CD1c-positive myeloid dendritic cell (primary cell): ENCODE results near the gene CYP3A5.
"Not testable (repeated sequence)": the region's sequence is repeated elsewhere in the genome, so short reads cannot be mapped to it uniquely, and the experiment has no call there.

ENCODE experiments used
- DNase-seq: peaks from one replicate; pipeline ENCODE4 v3.0.0-alpha.2; 2016; ENCODE audit errors: extremely low spot score

Gene CYP3A5

DNA sequence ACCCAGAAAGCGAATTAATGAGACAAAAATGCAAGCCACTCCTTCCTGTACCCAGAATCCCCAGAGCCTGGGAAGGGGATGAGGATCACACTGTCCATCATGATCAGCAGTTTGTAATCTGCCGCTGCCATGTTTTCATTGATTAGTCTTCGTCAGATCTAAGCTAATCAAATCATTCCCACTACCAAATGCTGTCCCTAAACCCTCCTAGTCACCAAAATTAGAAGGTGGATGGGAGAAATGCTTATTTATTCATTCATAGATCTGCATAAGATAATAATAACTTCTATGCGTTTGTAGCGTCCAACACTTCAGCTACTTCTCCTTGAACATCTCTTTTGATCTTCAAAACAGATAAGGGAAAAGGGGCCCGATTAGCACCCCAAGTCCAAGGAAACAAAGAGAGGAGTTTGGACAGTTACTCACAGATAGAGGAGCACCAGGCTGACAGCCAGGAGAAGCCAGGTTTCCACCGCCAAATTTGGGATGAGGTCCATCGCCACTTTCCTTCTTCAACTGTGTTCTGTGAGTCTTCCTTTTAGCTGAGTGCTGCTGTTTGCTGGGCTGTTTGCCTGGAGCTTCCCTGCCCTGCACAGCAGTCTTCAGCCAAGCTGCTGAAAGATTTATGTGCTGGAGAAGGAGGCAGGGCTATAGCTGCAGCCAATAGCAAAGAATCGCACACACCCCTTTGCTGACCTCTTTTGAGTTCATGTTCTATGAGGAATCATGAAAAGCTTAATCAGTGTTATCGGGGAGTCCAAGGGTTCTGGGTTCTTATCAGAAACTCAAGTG is at the start of gene CYP3A5:
Gene CYP3A5, minus strand, starts transcription at position 597 of the 792 bp plus-strand sequence. Its CDS starts 100 bp downstream, at position 497.
- DNase-seq: no peak

DNA sequence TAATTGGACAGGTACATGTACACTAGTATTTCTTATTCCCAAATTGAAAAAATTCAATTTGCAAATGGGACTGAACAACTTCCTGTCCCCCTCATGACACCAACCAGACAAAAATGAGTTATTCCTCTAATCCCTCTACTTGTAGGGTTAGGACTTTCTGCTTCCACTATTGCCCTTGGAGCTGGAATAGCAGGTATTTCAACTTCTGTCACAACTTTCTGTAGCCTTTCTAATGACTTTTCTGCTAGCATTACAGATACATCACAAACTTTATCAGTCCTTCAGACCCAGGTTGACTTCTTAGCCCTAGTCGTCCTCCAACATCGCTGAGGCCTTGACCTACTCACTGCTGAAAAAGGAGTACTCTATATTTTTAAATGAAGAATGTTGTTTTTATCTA is 48.8 kb upstream of the CYP3A5 start:
- no peak for DNase-seq

DNA sequence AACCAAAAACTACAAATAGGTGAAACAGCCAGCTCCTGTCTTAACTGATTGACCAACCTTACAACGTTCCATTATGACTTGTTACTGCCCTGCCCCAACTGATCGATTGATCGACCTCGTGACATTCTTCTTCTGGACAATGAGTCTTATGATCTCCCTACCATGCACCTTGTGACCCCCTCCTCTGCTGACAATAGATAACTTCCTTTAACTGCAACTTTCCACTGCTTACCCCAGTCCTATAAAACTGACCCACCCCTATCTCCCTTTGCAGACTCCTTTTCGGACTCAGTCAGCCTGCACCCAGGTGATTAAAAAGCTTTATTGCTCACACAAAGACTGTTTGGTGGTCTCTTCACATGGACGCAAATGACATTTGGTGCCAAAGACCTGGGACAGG is 43.4 kb upstream of the CYP3A5 start:
- DNase-seq: not testable (repeated sequence)

DNA sequence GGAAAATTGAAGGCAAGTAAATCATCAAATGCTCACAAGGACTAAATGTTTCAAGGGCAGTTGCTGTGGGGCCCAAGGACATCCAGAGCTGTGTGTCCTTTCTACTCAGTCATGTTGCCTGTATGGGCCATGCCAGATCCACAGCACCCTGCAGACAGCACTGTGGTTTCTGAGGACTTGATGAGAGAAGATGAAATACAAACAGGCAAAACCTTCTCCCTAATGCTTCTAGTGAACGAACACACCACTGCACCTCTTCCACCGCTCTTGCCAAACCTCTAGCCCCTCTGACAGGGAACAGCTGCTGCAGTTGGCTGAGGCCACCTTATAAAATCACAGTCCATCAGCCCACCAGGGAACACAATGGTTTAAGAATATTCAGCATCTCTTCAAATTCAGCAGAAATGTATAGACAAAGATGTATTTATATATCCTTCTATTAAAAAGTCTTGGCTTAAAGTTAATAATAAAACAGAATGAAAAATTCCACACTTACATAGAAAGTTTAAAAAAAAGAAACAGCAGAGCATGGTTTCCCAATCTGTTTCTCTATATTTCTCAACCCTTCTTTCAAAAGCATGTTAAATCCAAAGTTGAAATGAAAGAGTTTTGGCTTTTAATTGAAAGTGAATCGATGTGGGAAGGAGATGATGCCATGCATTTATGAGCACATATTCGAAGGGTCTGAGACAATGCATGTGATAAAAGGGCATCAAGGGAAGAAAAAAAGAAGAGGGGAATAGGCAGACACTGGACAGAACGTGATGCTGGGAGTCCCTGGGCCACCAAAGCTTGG is 41.2 kb upstream of the CYP3A5 start:
- no peak for DNase-seq

DNA sequence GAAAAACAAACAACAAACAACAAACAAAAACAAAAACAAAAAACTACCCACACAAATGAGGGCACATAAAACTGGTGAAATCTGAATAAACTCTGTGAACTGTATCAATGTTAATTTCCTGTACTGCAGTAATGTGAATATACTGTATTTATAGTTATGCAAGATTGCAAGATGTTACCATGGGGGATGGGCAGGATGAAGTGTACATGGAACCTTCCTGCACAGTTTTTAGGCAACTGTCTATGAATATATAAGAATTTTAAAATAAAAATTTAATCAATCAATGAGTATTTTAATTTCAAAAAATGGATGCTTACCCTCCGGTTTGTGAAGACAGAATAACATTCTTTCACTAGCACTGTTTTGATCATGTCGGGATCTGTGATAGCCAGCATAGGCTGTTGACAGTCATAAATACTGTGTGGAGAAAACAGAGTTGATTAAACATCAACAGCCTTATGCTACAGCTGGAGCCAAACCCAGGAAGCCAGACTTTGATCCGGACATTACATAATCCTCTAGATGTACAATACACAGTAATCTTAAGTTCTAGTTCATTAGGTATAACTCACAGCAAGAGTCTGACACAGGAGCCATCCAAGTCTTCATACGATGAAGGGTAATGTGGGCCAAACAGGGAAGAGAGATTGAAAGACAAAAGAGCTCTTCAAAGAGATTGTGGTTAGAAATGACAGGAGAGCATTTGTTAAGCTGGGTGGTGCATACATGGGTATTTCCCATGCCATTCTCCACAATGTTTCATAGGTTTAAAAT is 40.4 kb upstream of the CYP3A5 start:
- no peak for DNase-seq

DNA sequence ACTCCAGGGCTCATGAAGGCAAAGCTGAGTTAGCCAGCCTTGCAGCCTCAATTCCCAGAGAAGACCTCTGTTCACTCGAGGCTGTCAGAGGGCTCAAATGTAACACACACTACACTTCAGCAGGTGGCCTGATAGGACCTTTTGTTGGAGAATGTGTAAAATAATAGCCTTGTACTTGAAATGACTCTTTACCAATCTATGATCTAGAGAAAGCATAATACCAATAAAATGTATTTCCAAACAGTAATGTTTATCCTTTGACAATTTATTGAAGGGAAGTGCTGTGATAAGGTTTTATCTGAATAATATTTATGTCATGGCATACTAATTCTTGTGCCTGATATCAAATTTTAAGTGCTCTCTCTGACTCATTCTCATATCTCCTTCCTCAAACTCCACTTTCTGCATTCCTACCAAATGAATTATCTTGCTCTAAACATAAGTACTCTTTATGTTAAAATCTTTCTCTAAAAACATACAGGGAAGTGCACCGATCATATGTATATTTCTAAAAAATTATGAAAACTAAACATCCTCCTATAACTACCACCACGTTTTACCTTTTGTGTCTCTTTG is 34.3 kb upstream of the CYP3A5 start:
- no peak for DNase-seq

DNA sequence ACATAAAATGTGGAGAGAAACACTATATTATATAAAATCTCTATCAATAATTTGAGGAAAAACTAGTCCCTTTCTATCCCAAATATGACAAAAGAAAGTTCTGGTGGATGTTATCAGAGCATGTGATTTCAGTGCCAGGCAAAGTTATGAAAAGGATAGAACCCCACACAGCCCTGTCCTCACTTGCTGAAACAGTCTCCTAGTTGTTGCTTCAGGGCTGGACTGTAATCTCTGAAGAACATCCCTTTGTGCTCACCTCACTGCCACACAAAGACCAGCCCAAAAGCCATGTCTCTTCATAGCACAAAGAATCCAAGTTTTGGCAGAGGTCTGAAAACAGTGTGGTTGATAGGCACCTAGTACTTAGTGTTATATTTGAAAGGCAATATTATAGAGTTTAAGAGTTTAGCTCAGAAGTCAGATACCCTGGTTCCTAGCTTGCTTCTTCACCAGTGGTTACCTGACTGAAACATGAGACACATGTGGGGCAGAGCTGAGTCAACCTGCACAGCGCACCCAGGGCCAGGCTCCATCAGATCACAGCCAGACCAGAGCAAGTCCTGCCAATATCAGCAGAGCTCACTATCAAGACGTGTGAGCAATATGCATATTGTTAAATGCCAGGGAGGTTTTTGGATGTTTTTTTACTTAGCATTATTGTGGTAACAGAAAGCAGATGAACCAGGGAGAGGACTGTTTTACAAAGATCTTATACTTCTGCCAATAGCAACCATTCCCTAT is 30.2 kb upstream of the CYP3A5 start:
- DNase-seq: no peak

DNA sequence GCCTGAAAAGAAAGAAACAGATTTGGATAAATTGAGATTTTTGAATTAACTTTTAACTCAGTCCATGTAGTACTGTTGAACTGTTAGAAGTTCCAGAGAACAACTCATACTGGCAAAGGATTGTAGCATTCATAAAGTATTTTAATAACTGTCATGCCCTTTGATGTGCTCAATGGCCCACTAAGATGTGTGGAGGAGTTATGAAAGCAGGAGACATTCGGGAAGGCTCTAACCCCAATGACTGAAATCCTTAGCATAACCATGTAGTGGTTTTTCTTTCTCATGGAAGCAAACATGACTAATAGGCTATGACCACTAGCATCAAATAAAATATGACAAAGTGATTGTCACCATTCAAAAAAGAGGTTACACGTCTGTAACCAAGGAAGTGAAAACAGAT is 29.5 kb upstream of the CYP3A5 start:
- no peak for DNase-seq

DNA sequence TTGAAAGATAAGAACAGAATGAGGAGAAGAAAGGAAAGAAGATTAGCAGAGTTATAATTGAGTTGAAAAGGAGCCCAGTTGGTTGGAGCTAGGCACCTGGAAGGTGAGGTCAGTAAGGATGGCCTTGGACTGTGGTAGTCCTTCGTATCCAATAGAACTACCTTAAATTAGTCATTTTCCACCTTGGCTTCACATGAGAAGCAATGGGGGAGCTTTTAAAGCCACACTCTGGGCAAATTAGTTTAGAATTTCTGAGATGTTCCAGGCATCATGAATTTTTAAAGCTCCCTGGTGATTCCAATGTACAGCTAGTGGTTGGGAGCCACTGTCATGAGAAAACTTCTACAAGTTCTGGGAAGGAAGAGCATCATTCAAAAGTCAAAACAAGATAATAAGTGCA is 27.3 kb upstream of the CYP3A5 start:
- no peak for DNase-seq

DNA sequence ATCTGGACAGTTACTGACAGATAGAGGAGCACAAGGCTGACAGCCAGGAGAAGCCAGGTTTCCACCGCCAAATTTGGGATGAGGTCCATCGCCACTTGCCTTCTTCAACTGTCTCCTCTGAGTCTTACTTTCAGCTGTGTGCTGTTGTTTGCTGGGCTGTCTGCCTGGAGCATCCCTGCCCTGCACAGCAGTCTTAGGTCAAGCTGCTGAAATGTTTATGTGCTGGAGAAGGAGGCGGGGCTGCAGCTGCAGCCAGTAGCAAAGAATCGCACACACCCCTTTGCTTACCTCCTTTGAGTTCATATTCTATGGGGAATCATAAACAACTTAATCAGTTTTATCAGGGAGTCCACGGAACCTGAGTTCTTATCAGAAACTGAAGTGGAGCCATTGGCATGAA is 20.1 kb upstream of the CYP3A5 start:
- DNase-seq: no peak

DNA sequence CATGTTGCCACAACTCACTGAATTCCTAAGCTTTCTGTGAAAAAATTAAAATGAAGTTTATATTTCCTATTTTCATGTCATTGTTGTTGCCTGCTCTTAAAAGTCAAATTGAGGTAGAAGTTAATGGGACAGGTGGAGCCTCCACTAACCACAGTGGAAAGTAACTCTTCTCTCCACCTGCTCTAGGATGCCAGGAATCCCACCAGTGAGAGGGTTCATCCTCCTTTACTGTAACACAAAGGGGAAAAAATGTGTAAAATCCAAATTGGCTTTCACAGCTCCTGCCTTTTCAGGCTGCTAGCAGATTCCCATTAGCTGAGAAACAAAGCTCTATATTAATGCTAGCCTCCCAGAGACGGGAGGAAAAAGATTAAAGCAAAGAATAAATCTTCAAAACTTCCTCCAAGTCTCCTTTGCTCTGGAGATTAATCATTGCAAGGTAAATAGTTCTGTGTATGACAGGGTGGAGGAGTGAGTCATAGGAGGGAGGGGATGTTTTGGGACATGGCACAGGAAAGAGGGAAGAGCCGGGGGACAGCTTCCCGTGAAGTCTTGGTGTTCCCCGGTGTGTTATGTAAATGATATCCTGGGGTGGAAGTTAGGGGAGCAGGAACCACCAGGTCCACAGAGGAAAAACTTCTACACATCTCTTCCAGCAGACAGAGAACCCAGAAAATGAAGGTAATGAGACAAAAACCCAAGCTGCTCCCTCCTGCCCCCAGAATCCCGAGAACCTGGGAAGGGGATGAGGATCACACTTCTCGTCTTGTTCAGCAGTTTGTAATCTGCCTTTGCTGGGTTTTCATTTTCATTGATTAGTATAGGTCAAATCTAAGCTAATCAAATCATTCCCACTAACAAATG is 19.3 kb upstream of the CYP3A5 start:
- DNase-seq: not testable (repeated sequence)

DNA sequence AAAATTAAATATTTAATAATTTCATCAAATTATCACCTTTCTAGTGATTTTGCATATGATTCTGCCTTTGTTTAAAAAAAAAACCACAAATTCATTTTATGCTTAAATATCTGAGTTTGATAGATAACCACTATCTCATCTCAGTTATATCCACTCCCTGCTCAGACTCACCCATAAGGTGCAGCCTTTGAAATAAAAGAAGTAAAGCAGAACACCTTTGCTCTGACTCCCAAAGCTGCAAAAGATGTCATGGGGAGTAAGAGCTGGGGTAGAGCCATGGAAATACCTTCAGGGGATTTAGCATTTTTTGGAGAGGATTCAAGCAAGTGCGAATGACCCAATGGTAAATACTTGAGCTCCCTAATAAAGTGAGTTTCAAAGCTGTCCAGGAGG is 15.1 kb upstream of the CYP3A5 start:
- DNase-seq: no peak

DNA sequence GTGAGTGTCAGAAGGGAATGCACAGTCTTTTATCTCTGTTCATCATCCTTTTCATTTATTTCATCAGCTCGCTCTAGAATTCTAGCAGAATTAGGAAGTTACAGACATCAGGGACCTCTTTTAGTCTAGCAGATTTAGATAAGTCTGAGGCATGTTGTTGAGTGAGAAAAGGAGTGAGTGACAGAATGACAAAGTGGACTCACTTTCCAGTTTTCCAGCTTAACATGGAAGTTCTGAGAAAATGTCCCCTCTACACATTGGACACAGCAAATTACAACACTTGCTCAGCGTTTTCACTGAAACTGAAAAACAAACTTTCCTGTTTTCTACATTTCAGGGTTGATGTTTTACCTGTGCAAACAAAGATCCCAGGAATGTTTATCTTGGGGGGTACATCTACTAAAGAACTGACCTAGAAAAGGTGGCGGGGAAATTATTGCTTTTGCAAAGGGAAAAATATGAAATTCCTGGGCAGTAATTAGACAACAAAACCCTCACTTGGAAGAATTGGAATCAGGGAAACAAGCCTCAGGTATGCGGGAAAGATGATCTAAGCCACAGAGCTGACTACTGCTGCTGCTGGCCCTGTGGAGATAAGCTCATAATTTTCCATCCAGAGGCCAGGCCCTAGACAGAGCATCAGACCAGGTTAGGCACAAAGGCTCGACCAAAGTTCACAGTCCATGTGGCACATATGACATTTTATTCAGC is 14.6 kb upstream of the CYP3A5 start:
- DNase-seq: no peak

DNA sequence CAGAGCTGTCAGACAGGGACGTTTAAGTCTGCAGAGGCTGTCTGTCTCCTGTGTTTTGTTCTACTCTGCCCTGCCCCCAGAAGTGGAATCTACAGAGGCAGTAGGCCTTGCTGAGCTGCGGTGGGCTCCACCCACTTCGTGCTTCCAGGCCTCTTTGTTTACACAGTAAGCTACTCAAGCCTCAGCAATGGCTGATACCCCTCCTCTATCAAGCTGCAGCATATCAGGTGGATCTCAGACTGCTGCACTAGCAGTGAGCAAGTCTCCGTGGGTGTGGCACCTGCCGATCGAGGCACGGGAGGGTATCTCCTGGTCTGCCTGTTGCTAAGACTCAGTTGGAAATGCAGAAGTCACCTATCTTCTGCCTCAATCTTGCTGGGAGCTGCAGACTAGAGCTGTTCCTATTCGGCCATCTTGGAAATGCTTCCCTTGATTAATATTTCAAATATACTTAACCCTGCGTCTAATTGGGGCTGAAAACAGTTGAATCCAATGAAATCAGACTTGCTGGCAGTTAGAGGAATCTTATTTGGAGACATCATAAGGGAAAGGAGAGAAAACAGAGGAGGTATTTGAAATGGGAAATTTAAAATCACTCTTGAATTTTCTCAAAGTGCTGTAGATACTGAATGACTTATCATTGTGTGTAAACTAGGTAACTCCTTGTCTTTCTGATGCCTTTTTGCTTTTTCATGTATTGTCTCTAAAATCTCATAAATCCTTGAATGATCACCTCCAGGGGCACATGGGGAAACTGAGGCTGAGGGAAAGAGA is 13.8 kb upstream of the CYP3A5 start:
- no peak for DNase-seq

DNA sequence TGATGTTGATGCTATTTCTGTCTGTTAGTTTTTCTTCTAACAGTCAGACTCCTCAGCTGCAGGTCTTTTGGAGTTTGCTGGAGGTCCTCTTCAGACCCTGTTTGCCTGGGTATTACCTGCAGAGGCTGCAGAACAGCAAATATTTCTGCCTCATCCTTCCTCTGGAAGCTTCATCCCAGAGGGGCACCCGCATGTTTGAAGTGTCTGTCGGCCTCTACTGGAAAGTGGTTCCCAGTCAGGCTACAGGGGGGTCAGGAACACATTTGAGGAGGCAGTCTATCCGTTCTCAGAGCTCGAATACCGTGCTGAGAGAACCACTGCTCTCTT is 13.3 kb upstream of the CYP3A5 start:
- no peak for DNase-seq

DNA sequence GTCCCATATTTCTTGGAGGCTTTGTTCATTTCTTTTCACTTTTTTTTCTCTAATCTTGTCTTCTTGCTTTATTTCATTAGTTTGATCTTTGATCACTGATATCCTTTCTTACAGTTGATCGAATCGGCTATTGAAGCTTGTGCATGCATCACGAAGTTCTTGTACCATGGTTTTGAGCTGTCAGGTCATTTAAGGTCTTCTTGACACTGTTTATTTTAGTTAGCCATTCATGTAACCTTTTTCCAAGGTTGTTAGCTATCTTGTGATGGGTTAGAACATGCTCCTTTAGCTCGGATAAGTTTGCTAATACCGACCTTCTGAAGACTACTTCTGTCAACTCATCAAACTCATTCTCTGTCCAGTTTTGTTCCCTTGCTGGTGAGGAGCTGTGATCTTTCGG is 12.8 kb upstream of the CYP3A5 start:
- not testable (repeated sequence) for DNase-seq

DNA sequence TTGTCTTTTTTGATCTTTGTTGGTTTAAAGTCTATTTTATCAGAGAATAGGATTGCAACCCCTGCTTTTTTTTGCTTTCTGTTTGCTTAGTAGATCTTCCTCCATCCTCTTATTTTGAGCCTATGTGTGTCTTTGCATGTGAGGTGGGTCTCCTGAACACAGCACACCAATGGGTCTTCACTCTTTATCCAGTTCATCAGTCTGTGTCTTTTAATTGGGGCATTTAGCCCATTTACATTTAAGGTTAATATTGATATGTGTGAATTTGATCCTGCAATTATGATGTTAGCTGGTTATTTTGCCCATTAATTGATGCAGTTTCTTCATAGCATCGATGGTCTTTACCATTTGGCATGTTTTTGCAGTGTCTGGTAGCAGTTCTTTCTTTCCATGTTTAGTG is 11.9 kb upstream of the CYP3A5 start:
- DNase-seq: not testable (repeated sequence)

DNA sequence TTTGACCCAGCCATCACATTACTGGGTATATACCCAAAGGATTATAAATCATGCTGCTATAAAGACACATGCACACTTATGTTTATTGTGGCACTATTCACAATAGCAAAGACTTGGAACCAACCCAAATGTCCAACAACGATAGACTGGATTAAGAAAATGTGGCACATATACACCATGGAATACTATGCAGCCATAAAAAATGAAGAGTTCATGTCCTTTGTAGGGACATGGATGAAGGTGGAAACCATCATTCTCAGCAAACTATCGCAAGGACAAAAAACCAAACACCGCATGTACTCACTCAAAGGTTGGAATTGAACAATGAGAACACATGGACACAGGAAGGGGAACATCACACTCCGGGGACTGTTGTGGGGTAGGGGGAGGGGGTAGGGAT is 11.1 kb upstream of the CYP3A5 start:
- DNase-seq: not testable (repeated sequence)
